Right atrium auricular region (tissue), 2 donors: ENCODE data around the gene ZNF362. TPM values are rescaled to one million over a fixed set of nuclear protein-coding genes. Genes with fewer than 3 reads are reported as not detected.
"Not testable (repeated sequence)": the region's sequence is repeated elsewhere in the genome, so short reads cannot be mapped to it uniquely, and the experiment has no call there.

Source experiments
- DNase-seq: peaks from one replicate; pipeline ENCODE4 v3.0.0-alpha.2; 2019; ENCODE audit warnings: low spot score
- H3K27ac ChIP-seq, 2 donors: fragments of 200-600 bp; sonication (generic); 1 replicate in 1 of 2; 2 replicates in 1 of 2; pipeline ENCODE4 v1.5.1; 2016 to 2019
- H3K27me3 ChIP-seq, 2 donors: fragments of 200-600 bp; sonication (generic); one replicate each; pipeline versions ENCODE4 v1.5.1 to v1.6.0; 2017 to 2019
- H3K36me3 ChIP-seq: fragments of 200-600 bp; sonication (generic); one replicate; pipeline ENCODE4 v1.5.1; 2016
- H3K4me1 ChIP-seq, 2 donors: fragments of 200-600 bp; sonication (generic); one replicate each; pipeline versions ENCODE4 v1.5.1 to v1.6.0; 2017 to 2019
- H3K4me3 ChIP-seq, 2 donors: fragments of 200-600 bp; sonication (generic); 1 replicate in 1 of 2; 2 replicates in 1 of 2; pipeline ENCODE4 v1.5.1; 2017 to 2019; ENCODE audit warnings: mild to moderate bottlenecking in 1 of 2, moderate library complexity in 1 of 2
- H3K9me3 ChIP-seq, 2 donors: fragments of 200-600 bp; sonication (generic); one replicate each; pipeline ENCODE4 v1.5.1; 2019
- CTCF ChIP-seq, 2 donors: fragments of 200-600 bp; sonication (generic); IDR thresholded peaks; one replicate each; pipeline ENCODE4 v1.5.1; 2019; ENCODE audit warnings: antibody characterized with exemption in 2 of 2
- total RNA-seq, 2 donors: library from RNA; depleted of rRNA; stranded (reverse); fragments of >200 nt; gene quantifications; one replicate each; pipeline ENCODE4 v1.1.0, GENCODE V29; 2016

The ZNF362 gene
- total RNA-seq, 2 donors from 2014 or later = 23.5 to 50.5 TPM

DNA sequence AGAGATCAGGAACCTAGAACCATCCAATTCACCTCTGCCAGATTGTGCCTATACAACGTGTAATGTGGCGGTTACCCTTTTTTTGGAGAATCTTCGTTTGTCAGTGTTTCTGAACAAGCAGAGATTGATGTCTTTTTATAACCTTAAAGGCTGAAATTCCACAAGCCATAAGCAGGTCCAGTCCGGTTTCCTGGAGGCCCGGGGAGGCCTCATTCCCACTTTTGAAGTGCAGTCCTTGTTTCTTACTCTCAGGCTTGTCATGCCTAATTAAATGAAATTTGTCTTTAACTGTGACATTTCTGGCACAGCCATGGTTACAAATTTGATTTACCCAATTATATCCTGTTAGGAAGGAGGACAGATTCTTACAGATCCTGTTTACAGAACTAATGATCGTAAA is 27.8 kb downstream of the ZNF362 start:
- DNase-seq = no peak
- no peak for TF ChIP-seq CTCF (IDR thresholded peaks at IDR 0.05)
- H3K27me3 ChIP-seq = no peaks in the 10 kb centered on the region
- peaks cover 0 to 12% of the 10 kb centered on the region in 2 donors for H3K4me1 ChIP-seq
- H3K9me3 ChIP-seq = no peaks in the 10 kb centered on the region
- H3K27ac ChIP-seq = no peak overlapping the region
- peaks cover 60% of the 10 kb centered on the region for H3K36me3 ChIP-seq
- no peak overlapping the region for H3K4me3 ChIP-seq

GRCh38 chr1:33286451-33287185 is 30.3 kb downstream of the ZNF362 start:
- Histone ChIP-seq H3K9me3 (no peaks in the 10 kb centered on the region), H3K4me1 (peaks cover 0 to 20% of the 10 kb centered on the region in 2 donors), H3K27ac (no peak overlapping the region), H3K36me3 (peaks cover 37% of the 10 kb centered on the region), H3K27me3 (no peaks in the 10 kb centered on the region), H3K4me3 (no peak overlapping the region)
- no peak for DNase-seq
- TF ChIP-seq CTCF (IDR thresholded peaks at IDR 0.05) = no peak

- no peak overlapping the region for H3K27ac ChIP-seq
- peaks cover 0 to 20% of the 10 kb centered on the region in 2 donors for H3K4me1 ChIP-seq
- no peaks in the 10 kb centered on the region for H3K27me3 ChIP-seq
- H3K36me3 ChIP-seq = peaks cover 30% of the 10 kb centered on the region
- no peak for DNase-seq
- no peak for TF ChIP-seq CTCF (IDR thresholded peaks at IDR 0.05)
- H3K4me3 ChIP-seq = no peak overlapping the region
- no peaks in the 10 kb centered on the region for H3K9me3 ChIP-seq
These were observed 31.0 kb downstream of the ZNF362 start for GRCh38 chr1:33287317-33287716.

DNA sequence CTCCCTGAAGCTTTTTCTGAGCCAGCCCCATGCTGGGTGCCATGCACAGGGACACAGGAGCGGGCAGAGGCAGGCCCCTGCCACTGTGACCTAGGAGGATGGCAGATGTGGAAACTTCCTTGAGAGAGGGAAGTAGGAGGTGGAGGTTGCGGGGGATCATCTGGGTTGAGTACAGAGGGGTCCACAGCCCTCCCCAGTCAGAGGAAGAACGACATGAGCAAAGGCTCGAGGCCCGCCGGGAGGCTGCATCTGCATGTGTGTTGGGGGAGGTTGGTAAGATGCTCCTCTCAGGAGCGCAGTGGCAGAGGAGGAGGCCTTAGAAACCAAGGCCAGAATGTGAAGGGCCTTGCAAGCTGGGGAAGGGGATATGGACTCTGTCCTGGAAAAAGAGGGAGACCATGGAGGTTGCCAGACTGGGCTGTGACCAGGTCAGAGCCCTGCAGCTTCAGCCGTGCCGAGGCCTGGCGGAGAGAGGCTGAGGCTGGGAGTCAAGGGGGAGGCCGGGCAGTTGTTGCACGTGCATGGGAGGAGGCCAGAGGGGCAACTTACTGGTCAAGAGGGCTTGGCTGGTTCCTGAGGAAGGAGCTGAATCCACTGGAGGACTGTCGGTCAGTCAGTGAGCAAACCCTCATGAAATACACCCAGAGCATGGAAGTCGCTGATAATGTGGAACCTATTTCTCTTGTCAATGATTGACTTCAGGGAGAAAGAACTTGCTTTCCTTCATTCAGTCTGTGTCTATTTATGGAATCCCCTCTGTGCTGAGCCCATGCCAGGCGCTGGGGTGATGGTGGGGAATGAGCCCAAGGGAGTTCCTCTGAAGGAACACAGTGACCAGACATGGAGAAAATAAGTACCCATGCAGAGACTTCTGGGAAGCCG is 32.9 kb downstream of the ZNF362 start:
- peaks cover 29% of the 10 kb centered on the region for H3K36me3 ChIP-seq
- no peak for DNase-seq
- peaks cover 0 to 26% of the 10 kb centered on the region in 2 donors for H3K4me1 ChIP-seq

DNA sequence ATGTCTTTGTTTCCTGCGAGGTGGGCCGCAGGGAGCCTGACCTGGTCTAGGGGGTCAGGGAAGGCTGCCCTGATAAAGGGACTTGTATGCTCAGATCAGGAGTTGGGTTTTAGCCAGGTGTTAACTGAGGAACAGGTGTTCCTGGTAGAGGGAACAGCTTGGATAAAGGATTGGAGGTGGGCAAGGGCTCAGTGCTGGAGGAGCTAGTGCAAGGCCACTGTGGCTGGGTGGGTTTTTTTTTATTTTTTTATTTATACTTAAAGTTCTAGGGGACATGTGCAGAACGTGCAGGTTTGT is 33.5 kb downstream of the ZNF362 start:
- Histone ChIP-seq H3K4me1 (peaks cover 0 to 26% of the 10 kb centered on the region in 2 donors), H3K27ac (no peak overlapping the region), H3K27me3 (no peaks in the 10 kb centered on the region), H3K9me3 (no peaks in the 10 kb centered on the region), H3K4me3 (no peak overlapping the region), H3K36me3 (peaks cover 26% of the 10 kb centered on the region)
- TF ChIP-seq CTCF (IDR thresholded peaks at IDR 0.05) = no peak
- no peak for DNase-seq

More for the DNA sequence above, 32.9 kb downstream of the ZNF362 start:
- H3K4me3 ChIP-seq = no peak overlapping the region
- H3K9me3 ChIP-seq = no peaks in the 10 kb centered on the region
- TF ChIP-seq CTCF (IDR thresholded peaks at IDR 0.05) = no peak
- H3K27me3 ChIP-seq = no peaks in the 10 kb centered on the region
- H3K27ac ChIP-seq = peak overlapping the region in 1 of 2 donors; percentile 0

GRCh38 chr1:33290615-33291014 is 34.3 kb downstream of the ZNF362 start:
- not testable (repeated sequence) for H3K9me3 ChIP-seq, H3K27ac ChIP-seq, H3K4me3 ChIP-seq, H3K27me3 ChIP-seq, DNase-seq
- H3K4me1 ChIP-seq = peaks cover 0 to 31% of the 10 kb centered on the region in 2 donors
- peaks cover 18% of the 10 kb centered on the region for H3K36me3 ChIP-seq
